Anterior cingulate cortex (tissue), 58 donors: ENCODE data around the gene DIP2C.

Experiments
- DNase-seq, 58 donors: peaks; one replicate each; lab custom pipeline; 2025; lab: John Stamatoyannopoulos, UW

DIP2C gene

DNA sequence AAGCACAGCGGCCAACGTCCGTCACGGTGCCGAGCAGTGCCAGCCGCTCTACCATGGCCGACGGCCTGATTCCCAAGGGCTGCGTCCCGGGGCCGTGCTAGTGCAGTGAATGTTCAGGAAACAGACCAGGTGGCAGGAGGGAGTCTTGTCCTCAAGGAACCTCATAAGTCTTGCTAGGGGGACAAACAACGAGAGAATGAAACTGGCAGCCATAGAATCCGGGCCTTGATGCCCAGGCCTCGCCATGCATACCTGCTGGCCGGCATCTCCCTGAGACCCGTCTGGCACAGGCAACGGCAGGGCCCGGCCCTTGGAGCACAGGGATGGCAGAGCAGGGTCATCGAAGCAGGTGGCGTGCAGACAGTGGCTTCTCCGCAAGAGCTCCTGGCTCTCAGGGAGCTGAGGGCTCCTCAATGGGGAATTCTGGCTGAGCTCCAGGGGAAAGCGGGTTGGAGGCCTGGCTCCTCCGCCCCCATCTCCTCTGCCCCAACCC lies 58.8 kb downstream of the DIP2C start:
- DNase-seq = peak in 7 of 58 donors; percentile 22 to 53 (median 43)

- DNase-seq = no peak
Observed at GRCh38 chr10:629186-629998, 60.1 kb downstream of the DIP2C start.

DNA sequence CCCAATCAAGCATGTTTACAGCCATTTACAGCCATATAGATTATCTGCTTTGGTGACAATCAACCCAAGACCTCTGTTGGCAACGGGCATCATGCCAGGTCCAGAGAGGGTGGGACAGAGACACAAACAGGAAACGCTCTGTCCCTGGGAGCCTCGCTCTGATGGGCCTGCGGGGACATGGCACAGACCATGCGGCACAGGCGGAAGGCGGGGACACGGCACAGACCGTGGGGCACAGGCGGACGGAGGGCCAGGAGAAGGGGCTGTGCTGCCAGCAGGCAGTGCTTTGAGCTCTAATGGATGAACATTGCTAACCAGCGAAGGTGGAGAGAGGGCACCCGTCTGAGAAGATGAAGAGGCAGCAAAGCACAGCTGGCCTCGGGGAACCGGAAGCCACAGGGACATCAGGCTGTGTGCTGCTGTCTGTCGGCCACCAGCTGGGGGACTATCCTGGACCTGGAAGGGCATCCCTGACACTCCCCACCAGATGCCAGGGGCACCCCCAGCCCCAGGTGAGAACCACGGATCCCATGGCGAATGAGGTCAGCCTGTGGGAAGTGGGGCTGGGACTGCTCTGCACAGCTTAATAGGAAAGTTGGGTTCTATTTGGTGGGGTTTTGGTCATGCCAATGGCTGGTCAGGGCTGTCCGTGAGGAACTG lies 61.0 kb downstream of the DIP2C start:
- DNase-seq = peak in 43 of 58 donors; percentile 29 to 89 (median 63)

GRCh38 chr10:627032-627992 lies 62.2 kb downstream of the DIP2C start:
- peak in 10 of 58 donors; percentile 32 to 58 (median 51) for DNase-seq

- DNase-seq = no peak
Observed at GRCh38 chr10:625751-626711, 63.4 kb downstream of the DIP2C start.

- peak in 34 of 58 donors; percentile 58 to 93 (median 82) for DNase-seq
Observed at GRCh38 chr10:625333-625696, 64.2 kb downstream of the DIP2C start.

GRCh38 chr10:624605-625332 lies 64.7 kb downstream of the DIP2C start:
- peak in 57 of 58 donors; percentile 32 to 94 (median 83) for DNase-seq

GRCh38 chr10:624312-624604 lies 65.2 kb downstream of the DIP2C start:
- peak in 2 of 58 donors; percentile 66 to 71 for DNase-seq

DNA sequence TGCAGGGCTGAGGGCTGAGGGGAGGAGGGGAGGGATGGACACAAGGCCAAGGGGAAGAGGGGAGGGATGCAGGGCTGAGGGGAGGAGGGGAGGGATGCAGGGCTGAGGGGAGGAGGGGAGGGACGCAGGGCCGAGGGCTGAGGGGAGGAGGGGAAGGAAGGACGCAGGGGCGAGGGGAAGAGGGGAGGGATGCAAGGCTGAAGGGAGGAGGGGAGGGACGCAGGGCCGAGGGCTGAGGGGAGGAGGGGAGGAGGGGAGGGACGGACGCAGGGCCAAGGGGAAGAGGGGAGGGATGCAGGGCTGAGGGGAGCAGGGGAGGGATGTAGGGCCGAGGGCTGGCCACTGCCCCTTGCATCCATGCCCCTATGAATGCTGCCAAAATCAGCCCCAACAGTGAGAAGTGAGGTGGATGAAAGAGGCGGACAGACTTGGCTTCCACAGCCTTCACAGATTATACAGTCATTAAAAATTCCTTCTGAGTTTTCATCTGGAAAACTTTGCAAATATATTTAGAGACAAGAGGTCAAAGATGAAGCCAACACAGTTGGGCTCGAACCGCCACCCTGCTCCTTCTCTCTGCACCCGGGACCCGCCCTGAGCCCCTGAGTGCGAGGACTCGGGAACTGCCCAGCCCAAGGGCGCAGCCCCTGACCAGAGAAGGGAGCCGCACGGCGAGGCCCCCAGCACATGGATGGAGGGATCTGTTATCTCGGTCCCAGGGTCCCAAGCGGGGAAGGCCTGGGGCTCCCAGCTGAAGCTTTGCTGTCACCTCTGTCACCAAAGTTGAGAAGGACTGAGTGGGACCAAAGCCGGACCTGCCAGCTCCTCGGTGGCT lies 65.8 kb downstream of the DIP2C start:
- DNase-seq = peak in 4 of 58 donors; percentile 44 to 68 (median 54)

- DNase-seq = peak in 13 of 58 donors; percentile 33 to 68 (median 50)
Observed at GRCh38 chr10:623014-623413, 66.5 kb downstream of the DIP2C start.

GRCh38 chr10:621981-622740 lies 67.3 kb downstream of the DIP2C start:
- DNase-seq = peak in 12 of 58 donors; percentile 27 to 71 (median 47)

GRCh38 chr10:621513-621912 lies 68.0 kb downstream of the DIP2C start:
- peak in 1 of 58 donors; percentile 34 for DNase-seq

DNA sequence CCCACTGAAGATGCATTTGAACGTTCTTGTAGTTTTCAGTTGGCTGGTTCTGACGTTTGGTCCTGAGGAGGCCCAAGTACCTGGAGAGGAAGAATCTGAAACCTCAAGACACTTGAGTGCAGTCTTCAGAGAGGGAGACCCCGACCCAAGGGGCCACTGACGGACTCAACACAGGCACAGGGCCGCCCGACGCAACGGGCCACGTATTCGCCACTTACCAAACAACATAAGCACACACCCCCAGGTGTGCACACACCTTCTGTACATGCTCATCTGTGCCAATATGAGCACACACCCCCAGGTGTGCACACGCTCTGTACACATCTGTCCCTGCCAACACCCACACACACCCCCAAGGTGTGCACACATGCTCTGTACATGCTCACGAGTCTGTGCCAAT lies 68.5 kb downstream of the DIP2C start:
- DNase-seq = no peak

DNA sequence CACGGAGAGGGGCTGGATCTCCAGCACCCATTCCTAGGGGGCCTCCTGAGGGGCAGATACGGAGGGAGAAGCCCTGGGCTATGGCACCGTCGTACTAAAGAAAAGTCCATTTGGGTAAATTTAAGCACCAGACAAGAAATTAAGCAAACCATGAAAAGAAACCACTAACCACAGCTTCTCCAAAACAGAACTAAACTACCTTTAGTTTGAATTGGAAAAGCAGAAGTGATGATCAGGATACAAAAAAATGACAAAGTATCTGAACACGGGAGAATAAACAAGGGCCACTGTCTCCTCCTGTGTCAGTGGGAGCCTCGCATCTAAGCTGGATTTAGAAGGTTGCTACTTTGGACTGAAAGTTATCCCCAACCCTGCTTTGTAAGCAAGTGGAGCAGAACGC lies 69.1 kb downstream of the DIP2C start:
- no peak for DNase-seq

DNA sequence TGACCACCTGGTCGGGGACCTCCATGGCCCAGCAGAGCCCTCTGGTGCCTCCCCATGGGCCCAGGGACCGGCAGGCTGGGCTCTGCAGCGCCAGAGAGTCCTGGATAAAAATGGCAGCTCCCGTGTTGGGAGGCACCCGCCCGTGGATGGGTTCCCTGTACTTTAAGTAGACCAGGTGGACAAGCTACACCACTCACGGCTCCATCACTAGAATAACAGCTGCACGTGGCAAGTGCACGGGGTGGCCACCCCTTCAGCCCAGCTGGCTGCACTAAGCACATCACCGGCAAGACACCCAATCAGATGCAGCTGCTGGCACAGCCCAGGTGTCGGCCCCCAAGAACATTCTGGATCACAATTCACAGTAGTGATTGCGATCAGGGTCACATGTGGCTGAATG lies 69.8 kb downstream of the DIP2C start:
- DNase-seq = peak in 6 of 58 donors; percentile 21 to 67 (median 48)

GRCh38 chr10:618229-618989 lies 71.1 kb downstream of the DIP2C start:
- DNase-seq = peak in 2 of 58 donors; percentile 29 to 45
